Measurements from ENCODE around the gene PHF2.

PHF2 gene

GRCh38 chr9:93686880-93687236 is 110.5 kb downstream of the PHF2 start:
- Histone ChIP-seq H3K4me3 (ENCODE audit: low read length, poor library complexity, severe bottlenecking) (no peak overlapping the region), H3K4me1 (ENCODE audit: insufficient read depth, low read length, poor library complexity, severe bottlenecking) (peaks cover 7% of the 10 kb centered on the region), H2AFZ (ENCODE audit: low read length) (no peak overlapping the region), H4K20me1 (ENCODE audit: insufficient read depth, low read length, poor library complexity, severe bottlenecking) (no peaks in the 10 kb centered on the region), H3K9me3 (ENCODE audit: insufficient read depth, low read depth, low read length) (peaks cover 11% of the 10 kb centered on the region; the same call in 1 of the 2 replicates), H3K9ac (ENCODE audit: low read depth, low read length, poor library complexity, severe bottlenecking) (no peak overlapping the region), H3K27me3 (ENCODE audit: insufficient read depth, low read length, poor library complexity, severe bottlenecking) (no peaks in the 10 kb centered on the region), H3F3A (ENCODE audit: low read depth) (no peaks in the 10 kb centered on the region), H3K4me2 (ENCODE audit: low read depth, low read length, poor library complexity, severe bottlenecking) (no peak overlapping the region), H3K79me2 (ENCODE audit: insufficient read depth, low read length) (no peaks in the 10 kb centered on the region), H3K9me2 (replicated peaks; ENCODE audit: low read depth, low read length) (no peaks in the 10 kb centered on the region), H3K36me3 (ENCODE audit: insufficient read depth, low read length) (no peaks in the 10 kb centered on the region)
- no peak for TF ChIP-seq CTCF (conservative IDR thresholded peaks at IDR 0.05; ENCODE audit: low read length)
- TF ChIP-seq EZH2phosphoT487 (IDR thresholded peaks at IDR 0.05; ENCODE audit: borderline replicate concordance), result no peak

GRCh38 chr9:93690618-93691017 is 114.2 kb downstream of the PHF2 start:
- no peak overlapping the region for H3K9ac ChIP-seq (ENCODE audit: low read depth, low read length, poor library complexity, severe bottlenecking)
- no peak overlapping the region for H3K4me3 ChIP-seq (ENCODE audit: low read length, poor library complexity, severe bottlenecking)
- no peaks in the 10 kb centered on the region for H3K9me2 ChIP-seq (replicated peaks; ENCODE audit: low read depth, low read length)
- no peak overlapping the region for H3K4me2 ChIP-seq (ENCODE audit: low read depth, low read length, poor library complexity, severe bottlenecking)
- peaks cover 11% of the 10 kb centered on the region; the same call in 1 of the 2 replicates for H3K9me3 ChIP-seq (ENCODE audit: insufficient read depth, low read depth, low read length)
- TF ChIP-seq EZH2phosphoT487 (IDR thresholded peaks at IDR 0.05; ENCODE audit: borderline replicate concordance) (no peak), CTCF (conservative IDR thresholded peaks at IDR 0.05; ENCODE audit: low read length) (no peak)
- H3K27me3 ChIP-seq (ENCODE audit: insufficient read depth, low read length, poor library complexity, severe bottlenecking), result no peaks in the 10 kb centered on the region
- no peak overlapping the region for H2AFZ ChIP-seq (ENCODE audit: low read length)
- H4K20me1 ChIP-seq (ENCODE audit: insufficient read depth, low read length, poor library complexity, severe bottlenecking), result no peaks in the 10 kb centered on the region
- no peaks in the 10 kb centered on the region for H3K79me2 ChIP-seq (ENCODE audit: insufficient read depth, low read length)
- H3F3A ChIP-seq (ENCODE audit: low read depth), result no peaks in the 10 kb centered on the region
- H3K36me3 ChIP-seq (ENCODE audit: insufficient read depth, low read length), result no peaks in the 10 kb centered on the region
- H3K4me1 ChIP-seq (ENCODE audit: insufficient read depth, low read length, poor library complexity, severe bottlenecking), result no peaks in the 10 kb centered on the region

GRCh38 chr9:93693129-93693528 is 116.7 kb downstream of the PHF2 start:
- Histone ChIP-seq H3K4me2 (ENCODE audit: low read depth, low read length, poor library complexity, severe bottlenecking) (no peak overlapping the region), H4K20me1 (ENCODE audit: insufficient read depth, low read length, poor library complexity, severe bottlenecking) (no peaks in the 10 kb centered on the region), H3K36me3 (ENCODE audit: insufficient read depth, low read length) (no peaks in the 10 kb centered on the region), H3K9me2 (replicated peaks; ENCODE audit: low read depth, low read length) (no peaks in the 10 kb centered on the region), H3K4me3 (ENCODE audit: low read length, poor library complexity, severe bottlenecking) (no peak overlapping the region), H3K9ac (ENCODE audit: low read depth, low read length, poor library complexity, severe bottlenecking) (no peak overlapping the region), H3K79me2 (ENCODE audit: insufficient read depth, low read length) (no peaks in the 10 kb centered on the region), H3K9me3 (ENCODE audit: insufficient read depth, low read depth, low read length) (peaks cover 9% of the 10 kb centered on the region; the same call in 1 of the 2 replicates), H3K27me3 (ENCODE audit: insufficient read depth, low read length, poor library complexity, severe bottlenecking) (no peaks in the 10 kb centered on the region), H3K4me1 (ENCODE audit: insufficient read depth, low read length, poor library complexity, severe bottlenecking) (no peaks in the 10 kb centered on the region), H2AFZ (ENCODE audit: low read length) (no peak overlapping the region), H3F3A (ENCODE audit: low read depth) (no peaks in the 10 kb centered on the region)
- TF ChIP-seq EZH2phosphoT487 (IDR thresholded peaks at IDR 0.05; ENCODE audit: borderline replicate concordance), result no peak
- no peak for TF ChIP-seq CTCF (conservative IDR thresholded peaks at IDR 0.05; ENCODE audit: low read length)
